Stimulated activated CD8-positive, alpha-beta memory T cell treated with anti-CD3 and anti-CD28 coated beads, Interleukin-15, amount 100 ng/mL, for 48 hours (primary cell): Measurements from ENCODE around the gene AEBP1.
"Not testable (repeated sequence)": the region's sequence is repeated elsewhere in the genome, so short reads cannot be mapped to it uniquely, and the experiment has no call there.

ENCODE experiments used
- DNase-seq, 2 donors: peaks; one replicate each; pipeline ENCODE4 v3.0.0-alpha.2; 2020; ENCODE audit warnings: low read depth in 2 of 2

Gene AEBP1

GRCh38 chr7:44117801-44118429 lies 13.8 kb downstream of the AEBP1 start:
- no peak for DNase-seq

GRCh38 chr7:44119829-44120380 lies 15.8 kb downstream of the AEBP1 start:
- no peak for DNase-seq

GRCh38 chr7:44120395-44120794 lies 16.2 kb downstream of the AEBP1 start:
- DNase-seq: no peak

- DNase-seq: no peak
Observed at GRCh38 chr7:44121761-44122420, 17.7 kb downstream of the AEBP1 start.

GRCh38 chr7:44122529-44122928 lies 18.4 kb downstream of the AEBP1 start:
- DNase-seq: no peak

GRCh38 chr7:44123190-44124003 lies 19.3 kb downstream of the AEBP1 start, which contains the start of gene POLD2:
Gene POLD2, minus strand, starts transcription at chr7:44123548. Its CDS starts 1,495 bp downstream, at chr7:44122053.
- DNase-seq: peak; percentile 98

- no peak for DNase-seq
Observed at GRCh38 chr7:44124822-44125202, 20.7 kb downstream of the AEBP1 start.

- not testable (repeated sequence) for DNase-seq
Observed at GRCh38 chr7:44126574-44126973, 22.4 kb downstream of the AEBP1 start.

GRCh38 chr7:44127161-44127560 lies 23.0 kb downstream of the AEBP1 start:
- no peak for DNase-seq

- no peak for DNase-seq
Observed at GRCh38 chr7:44128721-44129582, 24.8 kb downstream of the AEBP1 start.

- DNase-seq: no peak
Observed at GRCh38 chr7:44131173-44132029, 27.3 kb downstream of the AEBP1 start.

GRCh38 chr7:44132039-44132438 lies 27.9 kb downstream of the AEBP1 start:
- no peak for DNase-seq

- DNase-seq: no peak
Observed at GRCh38 chr7:44133295-44133694, 29.1 kb downstream of the AEBP1 start.

GRCh38 chr7:44134943-44135628 lies 30.9 kb downstream of the AEBP1 start:
- no peak for DNase-seq

- no peak for DNase-seq
Observed at GRCh38 chr7:44136731-44137130, 32.6 kb downstream of the AEBP1 start.

GRCh38 chr7:44138698-44139097 lies 34.6 kb downstream of the AEBP1 start:
- DNase-seq: no peak

GRCh38 chr7:44139311-44140010 lies 35.3 kb downstream of the AEBP1 start:
- no peak for DNase-seq

GRCh38 chr7:44140341-44140740 lies 36.2 kb downstream of the AEBP1 start:
- no peak for DNase-seq

- DNase-seq: no peak
Observed at GRCh38 chr7:44141221-44141850, 37.2 kb downstream of the AEBP1 start, which contains the start of gene MYL7. Gene MYL7, minus strand, starts transcription at chr7:44141332. Its CDS starts 27 bp downstream, at chr7:44141305.
